Measurements from ENCODE around the gene TP53I3.

- TF ChIP-seq POLR2AphosphoS5 (IDR thresholded peaks at IDR 0.05) (no peak), POLR2A (IDR thresholded peaks at IDR 0.05) (no peak)
- TF ChIP-seq, protein P1, sequence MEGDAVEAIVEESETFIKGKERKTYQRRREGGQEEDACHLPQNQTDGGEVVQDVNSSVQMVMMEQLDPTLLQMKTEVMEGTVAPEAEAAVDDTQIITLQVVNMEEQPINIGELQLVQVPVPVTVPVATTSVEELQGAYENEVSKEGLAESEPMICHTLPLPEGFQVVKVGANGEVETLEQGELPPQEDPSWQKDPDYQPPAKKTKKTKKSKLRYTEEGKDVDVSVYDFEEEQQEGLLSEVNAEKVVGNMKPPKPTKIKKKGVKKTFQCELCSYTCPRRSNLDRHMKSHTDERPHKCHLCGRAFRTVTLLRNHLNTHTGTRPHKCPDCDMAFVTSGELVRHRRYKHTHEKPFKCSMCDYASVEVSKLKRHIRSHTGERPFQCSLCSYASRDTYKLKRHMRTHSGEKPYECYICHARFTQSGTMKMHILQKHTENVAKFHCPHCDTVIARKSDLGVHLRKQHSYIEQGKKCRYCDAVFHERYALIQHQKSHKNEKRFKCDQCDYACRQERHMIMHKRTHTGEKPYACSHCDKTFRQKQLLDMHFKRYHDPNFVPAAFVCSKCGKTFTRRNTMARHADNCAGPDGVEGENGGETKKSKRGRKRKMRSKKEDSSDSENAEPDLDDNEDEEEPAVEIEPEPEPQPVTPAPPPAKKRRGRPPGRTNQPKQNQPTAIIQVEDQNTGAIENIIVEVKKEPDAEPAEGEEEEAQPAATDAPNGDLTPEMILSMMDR (IDR thresholded peaks at IDR 0.05), result no peak
Measured at GRCh38 chr2:24048769-24049484, 35.7 kb downstream of the TP53I3 start.

Measured in prostate gland (tissue), 2 donors.